Fibroblast of the conjunctiva (primary cell): ENCODE measurements around the gene BCL2L13.
A peak's percentile ranks its signal among the peaks of the same experiment; 100 is the strongest.
"Not testable (repeated sequence)": the region's sequence is repeated elsewhere in the genome, so short reads cannot be mapped to it uniquely, and the experiment has no call there.

Experiments
- DNase-seq: peaks from one replicate; pipeline ENCODE4 v3.0.0-alpha.2; 2010; ENCODE audit warnings: low read depth

BCL2L13 gene

GRCh38 chr22:17638432-17639246, at the start of gene BCL2L13:
BCL2L13 (plus strand) TSS chr22:17638757; CDS start chr22:17655712, 16,955 bp downstream.
- DNase-seq: peak; percentile 89

DNA sequence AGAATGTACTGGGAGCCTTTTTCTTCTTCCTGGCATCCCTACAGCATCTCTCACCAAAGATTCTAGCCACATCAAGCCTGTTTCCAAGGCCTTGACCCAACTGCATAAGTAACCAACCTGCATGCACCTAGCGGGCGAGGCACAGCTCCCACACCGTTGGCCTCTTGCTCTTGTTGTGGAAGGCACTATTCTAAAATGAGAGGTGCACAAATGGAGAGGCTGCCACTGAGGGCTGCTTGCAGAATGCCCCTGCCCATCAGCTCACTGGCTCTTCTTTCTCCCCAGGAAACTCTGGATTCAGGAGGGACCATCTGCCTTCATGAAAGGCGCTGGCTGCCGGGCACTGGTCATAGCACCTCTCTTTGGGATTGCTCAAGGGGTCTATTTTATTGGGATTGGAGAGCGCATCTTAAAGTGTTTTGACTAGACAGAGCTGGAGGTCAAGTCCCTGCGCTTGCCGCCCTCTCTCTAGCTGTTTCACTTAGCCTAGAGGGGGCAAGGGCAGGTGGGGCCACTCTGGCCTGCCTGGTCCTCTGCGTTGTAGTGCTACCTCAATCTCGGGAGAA, 48.7 kb upstream of the BCL2L13 start:
- no peak for DNase-seq

GRCh38 chr22:17590586-17590985, 48.0 kb upstream of the BCL2L13 start:
- no peak for DNase-seq

DNA sequence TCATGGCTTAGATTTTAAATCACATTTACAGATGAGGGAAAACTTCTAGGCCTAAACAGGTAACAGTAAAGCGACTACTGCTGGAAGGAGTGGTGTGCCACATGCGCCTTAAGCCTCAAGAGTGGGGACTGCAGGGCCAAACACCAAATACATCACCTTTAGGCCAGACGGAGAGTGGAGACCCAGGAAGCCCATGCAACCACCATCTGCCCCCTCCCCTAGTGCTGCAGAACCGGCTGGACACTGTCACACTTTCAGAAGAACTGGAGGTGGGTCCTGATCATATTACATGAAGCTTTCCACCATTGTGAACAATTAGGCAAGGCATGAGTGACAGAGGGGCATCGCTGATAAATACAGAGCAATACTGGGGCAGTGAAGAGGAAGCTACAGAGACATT, 46.4 kb upstream of the BCL2L13 start:
- DNase-seq: no peak

DNA sequence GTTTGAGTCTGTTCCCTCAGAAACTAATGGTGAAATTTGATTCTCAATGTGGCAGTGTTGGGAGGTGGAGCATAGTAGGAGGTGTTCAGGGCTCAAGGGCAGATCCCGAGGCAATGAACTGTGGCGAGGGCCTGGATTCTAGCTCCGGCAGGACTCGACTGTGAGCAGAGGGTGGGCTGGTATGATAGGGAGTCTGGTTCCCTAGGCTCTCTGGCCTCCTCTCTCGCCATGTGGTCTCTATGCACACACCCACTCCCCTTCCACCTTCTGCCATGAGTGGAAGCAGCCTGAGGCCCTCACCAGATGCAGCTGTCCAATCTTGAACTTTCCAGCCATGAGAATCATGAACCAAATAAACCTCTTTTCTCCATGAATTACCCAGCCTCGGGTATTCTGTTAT, 42.3 kb upstream of the BCL2L13 start:
- DNase-seq: no peak

DNA sequence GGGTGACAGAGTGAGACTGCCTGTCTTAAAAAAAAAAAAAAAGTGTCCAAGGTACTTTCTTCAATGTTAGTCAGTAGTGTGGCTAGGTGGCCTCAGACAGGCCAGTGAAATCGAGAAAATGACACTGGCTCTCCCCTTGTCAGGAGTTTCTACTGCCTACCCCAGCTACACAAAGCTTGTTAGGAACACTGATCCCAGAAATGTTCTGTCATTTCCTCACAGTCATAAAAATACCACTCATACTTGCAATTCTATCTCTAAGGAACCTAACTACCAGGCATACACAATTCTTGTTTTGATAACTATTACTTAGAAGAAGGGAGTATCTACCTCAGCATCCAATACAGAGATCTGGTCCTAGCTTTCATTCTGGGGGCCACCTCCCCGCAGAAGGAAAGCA, 41.3 kb upstream of the BCL2L13 start:
- DNase-seq: no peak

DNA sequence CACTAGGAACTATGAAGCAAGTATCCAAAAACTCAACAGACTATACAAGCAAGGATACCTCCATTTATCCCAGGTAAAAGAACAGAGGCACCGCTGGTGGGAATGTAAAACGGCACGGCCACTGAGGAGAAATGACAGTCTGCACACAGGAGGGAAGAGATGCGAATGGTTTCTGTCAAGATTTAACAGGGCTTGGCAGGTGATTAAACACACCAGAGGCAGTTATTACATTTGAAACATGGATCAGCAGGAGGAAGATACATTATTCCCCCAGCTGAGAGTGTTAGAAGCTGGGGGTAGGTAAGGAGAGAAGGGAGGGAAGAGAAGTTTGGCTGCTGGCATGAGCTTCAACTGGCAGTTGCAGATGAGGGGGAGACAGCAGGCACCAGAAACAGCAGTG, 40.2 kb upstream of the BCL2L13 start:
- DNase-seq: no peak

DNA sequence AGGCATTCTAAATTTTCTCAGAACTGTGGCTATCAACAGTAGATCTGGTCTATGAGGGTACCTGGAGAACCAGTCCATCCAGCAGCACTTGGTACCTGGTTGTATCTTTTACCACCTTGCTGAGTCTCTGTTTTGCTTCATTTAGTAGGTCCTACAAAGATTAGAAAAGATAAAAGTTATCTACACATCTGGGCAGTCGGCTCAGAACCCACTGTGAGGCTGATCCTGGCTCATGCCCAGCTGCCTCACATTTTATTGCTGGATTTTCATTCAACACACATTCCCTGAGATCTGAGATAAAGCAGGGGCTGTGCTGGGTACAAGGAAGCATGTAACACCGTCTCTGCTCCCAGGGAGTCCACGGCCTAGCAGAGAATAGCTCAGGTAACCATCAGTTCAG, 37.5 kb upstream of the BCL2L13 start:
- DNase-seq: no peak

- no peak for DNase-seq
These were observed 34.9 kb upstream of the BCL2L13 start for GRCh38 chr22:17603668-17604067.

DNA sequence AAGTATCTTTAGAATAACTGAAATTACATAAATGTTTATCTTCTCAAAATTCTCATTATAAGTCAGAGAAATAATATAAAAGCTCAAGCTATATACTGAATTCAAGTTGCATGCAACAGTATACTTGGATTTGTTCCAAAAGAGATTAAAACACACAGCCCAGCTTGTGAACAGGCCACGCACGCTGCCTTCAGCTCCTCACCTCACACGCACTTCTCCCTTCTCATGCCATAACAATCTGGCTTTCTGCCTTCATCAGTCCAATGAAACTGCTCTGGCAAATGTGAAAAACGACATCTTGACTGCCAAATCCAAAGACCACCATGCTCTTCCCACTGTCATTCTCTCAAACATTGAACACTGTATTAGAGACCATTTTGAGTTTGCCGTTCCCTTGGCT, 32.1 kb upstream of the BCL2L13 start:
- peak; percentile 4 for DNase-seq

DNA sequence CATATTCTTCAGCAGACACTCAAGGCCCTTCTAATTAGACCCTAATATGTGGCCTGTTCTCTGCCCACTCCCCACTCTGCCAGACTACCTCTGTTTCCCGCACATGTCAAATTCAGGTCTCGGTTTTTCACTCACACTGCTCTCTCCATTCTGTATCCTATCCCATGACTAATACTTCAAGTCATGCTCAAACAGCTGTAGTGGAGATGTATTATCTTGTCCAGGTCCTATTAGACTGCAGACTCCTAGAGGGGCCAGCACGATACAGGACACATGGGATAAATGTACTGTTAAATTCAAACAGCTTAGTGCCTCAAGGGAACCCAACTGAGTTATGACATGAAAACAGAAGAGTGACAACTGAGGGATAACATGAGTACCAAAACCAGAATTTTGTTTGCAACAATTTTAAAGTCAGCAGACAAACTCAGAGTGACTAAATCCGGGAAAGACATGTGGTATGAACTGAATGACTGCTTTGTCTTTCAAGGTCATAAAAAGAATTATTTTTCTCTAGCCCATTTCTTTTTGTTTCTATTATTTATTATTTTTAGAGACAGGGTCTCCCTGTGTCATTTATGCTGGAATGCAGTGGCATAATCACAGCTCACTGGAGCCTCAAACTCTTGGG, 30.6 kb upstream of the BCL2L13 start:
- no peak for DNase-seq

DNA sequence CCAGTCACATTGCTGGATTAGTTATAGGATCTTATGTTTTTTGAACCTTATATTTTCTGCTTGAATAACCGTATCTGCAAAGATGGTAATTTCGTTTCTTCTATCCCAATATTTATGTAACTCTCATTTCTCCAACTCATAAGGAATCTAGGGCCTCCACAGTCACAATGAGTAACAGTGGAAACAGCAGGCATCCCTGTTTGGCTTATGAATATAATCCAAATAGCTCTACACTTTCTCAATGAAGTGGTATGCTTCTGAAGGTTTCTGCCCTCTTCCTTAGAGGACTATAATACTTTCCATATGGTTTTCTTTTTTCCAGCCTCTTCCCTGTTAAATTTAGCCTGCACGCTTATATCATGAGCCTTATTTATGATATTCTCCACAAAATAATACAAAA, 26.5 kb upstream of the BCL2L13 start:
- DNase-seq: no peak

DNA sequence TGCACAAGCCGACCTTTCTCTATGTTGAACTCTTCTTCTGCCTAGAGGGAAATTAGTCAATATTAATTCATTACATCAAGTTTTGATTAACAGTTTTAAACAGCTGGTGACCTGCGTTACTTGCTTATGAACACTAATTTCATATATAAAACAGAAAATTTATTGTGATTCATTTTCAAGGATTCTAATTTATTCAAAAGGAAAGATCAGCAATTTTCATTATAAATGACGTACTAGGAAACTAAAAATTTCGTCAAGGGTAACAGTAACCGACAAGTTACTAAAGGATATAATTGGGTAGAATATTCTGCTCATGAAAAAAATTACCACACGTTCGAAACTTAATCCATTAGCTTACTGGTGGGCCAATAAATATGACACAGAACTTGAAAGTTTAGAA, 25.3 kb upstream of the BCL2L13 start:
- no peak for DNase-seq

DNA sequence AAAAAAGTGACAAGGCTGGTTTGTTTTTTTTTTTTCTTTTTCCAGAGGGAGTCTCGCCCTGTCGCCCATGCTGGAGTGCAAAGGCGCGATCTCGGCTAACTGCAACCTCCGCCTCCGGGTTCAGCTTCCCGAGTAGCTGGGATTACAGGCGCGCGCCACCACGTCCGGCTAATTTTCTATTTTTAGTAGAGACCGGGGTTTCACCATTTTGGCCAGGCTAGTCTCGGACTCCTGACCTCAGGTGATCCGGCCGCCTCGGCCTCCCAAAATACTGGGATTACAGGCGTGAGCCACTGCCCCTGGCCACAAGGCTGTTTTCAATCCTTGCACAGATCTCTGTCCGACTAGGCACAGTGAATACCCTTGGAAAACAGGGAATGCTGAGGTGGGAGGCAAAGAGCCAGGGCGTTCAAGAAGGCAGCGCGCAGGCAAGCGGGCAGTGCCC, 10.6 kb upstream of the BCL2L13 start:
- no peak for DNase-seq

DNA sequence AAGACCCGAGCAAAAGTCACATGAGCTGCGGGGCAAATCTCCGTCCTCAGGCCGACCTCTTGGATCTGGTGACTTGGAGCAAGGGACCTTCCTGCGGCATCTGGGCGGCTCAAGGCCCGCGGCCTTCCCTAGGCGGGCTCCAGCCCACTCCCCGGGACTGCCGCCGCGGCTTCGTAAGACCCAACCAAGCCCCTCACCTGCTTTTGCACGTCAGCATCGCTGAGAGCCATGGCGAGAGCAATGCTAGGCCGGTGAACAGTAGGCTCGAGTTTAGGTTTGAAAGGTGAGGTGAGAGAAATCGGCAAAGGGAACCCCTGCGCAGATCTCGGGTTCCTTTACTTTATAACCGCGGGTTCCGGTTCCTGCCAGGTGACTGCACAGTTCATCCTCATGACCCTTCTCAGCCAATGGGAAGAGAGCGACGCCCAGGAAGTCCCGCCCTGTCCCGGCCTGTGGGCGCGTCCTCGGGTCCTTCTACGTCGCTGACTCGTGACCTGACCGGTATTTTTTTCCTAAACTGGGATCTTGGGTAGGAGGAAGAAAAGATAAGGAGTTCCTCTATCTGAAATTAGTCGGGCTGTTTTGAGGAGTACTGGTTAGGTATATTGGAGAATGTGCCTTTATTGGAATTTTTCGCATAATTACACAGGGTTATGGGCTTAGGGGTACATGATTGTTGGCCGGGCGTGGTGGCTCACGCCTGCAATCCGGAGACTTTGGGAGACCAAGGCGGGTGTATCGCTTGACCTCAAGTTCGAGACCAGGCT, 10.0 kb upstream of the BCL2L13 start, which contains the start of gene ATP6V1E1:
Gene ATP6V1E1 (minus strand): TSS at position 344 of the 767 bp plus-strand sequence. CDS start 114 bp downstream, at position 230.
- DNase-seq: peak; percentile 94

DNA sequence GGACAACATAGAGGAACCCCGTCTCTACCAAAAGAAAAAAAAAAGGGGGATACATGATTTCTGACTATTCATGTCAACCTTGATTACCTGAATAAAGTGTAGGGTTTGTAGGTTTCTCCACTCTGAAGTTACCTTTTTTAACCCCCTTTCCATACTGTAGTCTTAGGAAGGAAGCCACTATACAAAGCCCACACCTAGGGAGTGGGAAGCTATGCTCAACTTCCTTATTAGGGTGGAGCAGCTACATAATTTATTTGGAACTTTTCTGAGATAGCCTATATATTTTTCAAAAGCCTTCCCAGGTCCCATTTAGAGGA, 9.4 kb upstream of the BCL2L13 start:
- no peak for DNase-seq

GRCh38 chr22:17629641-17630040, 8.9 kb upstream of the BCL2L13 start:
- DNase-seq: no peak

DNA sequence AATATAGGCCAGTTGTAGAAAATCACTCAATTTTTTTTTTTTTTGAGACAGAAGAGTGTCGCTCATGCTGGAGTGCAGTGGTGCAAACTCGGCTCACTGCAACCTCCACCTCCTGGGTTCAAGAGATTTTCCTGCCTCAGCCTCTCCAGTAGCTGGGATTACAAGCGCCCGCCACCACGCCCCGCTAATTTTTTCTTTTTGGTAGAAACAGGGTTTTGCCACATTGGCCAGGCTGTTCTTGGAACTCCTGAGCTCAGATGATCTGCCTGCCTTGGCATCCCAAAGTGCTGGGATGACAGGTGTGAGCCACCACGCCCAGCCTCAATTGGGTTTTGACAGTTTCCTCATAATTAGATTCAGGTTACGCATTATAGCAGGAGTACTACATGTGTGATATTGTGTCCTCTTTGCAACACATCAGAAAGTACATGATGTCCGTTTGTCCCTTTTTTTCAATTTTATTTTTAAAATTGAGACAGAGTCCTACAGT, 7.4 kb upstream of the BCL2L13 start:
- no peak for DNase-seq

DNA sequence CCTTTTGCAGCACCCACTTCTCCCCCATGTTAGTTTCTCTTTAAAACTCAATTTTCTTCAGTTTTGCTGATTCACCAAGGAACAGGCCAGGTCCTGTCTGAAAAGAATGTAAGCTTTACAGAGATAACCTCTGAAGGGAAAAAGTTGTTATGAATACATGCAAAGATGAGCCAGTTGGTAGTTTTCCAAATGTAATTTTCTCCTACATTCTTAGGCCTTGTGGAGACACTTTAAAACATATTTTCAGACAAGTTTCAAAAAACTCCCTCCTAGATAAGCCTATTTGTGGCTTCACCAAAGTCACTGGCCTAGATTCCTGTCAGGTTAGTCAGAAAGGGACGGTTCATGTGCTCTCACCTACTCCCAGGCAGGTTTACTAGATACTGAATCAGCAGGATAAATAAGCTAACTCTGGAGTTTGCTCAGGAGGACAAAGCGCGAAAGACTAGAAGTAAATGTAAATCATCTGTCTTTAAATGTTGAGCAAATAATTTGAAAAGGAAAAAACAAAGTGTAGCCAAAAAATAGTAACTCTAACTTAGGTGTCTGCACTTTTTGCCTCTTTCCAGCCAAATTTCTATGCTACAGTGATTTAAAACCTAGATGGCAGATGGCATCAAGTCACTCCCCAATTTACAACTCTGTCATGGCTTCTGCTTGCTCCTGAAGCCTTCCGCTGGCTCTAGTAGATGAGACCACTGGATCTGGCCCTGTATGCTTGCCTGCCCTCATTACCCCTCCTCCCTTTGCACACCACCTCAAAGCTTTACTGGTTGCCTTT, 5.2 kb upstream of the BCL2L13 start:
- DNase-seq: no peak

DNA sequence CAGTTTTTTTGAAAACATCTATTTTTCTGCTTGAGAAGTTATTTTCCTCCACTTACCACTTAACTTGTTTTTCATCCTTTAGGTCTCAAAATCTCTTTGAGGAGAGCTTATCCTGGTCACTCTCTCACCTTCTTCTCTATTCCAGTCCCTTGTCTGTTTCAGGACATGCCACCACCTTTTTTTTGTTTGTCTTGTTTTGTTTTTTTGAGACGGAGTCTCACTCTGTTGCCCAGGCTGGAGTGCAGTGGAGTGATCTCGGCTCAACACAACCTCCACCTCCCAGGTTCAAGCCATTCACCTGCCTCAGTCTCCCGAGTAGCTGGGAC, 4.6 kb upstream of the BCL2L13 start:
- DNase-seq: no peak

DNA sequence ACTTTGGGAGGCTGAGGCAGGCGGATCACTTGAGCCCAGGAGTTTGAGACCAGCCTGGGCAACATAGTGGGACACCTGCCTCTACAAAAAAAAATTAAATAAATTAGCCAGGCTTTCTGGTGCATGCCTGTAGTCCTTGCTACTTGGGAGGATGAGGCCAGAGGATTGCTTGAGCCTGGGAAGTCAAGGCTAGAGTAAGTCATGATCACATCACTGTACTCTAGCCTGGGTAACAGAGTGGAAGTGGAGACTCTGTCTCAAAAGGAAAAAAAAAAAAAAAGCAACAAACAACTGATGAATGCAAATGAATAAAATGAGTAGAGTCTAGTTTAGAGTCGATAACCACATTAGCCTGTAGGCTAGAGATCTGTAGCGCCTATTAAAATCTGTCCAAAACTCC, 3.9 kb upstream of the BCL2L13 start:
- no peak for DNase-seq

- not testable (repeated sequence) for DNase-seq
These were observed 1.7 kb upstream of the BCL2L13 start for GRCh38 chr22:17636850-17637249.
